SK-N-SH (cell line): ENCODE data around the gene CFAP299. TPM values are rescaled to one million over a fixed set of nuclear protein-coding genes. Genes with fewer than 3 reads are reported as not detected.

ENCODE experiments used
- CTCF ChIA-PET: fragments of 300-600, 350-600 bp; formaldehyde crosslinking; extraction: SDS; loops from one replicate; lab custom pipeline; 2021; lab: Yijun Ruan, JAX
- POLR2A ChIA-PET: fragments of 350-600 bp; sonication (Branson Sonifier 250); formaldehyde crosslinking; extraction: SDS; loops from one replicate; lab custom pipeline; 2020; ENCODE audit warnings: antibody characterized with exemption, inconsistent platforms; lab: Yijun Ruan, JAX
- DNase-seq: peaks from one replicate; pipeline ENCODE4 v3.0.0; 2012
- H2AFZ ChIP-seq: fragments of 200-600 bp; sonication (generic); 2 replicates; pipeline ENCODE4 v1.8.1; 2016; ENCODE audit warnings: antibody characterized with exemption, mild to moderate bottlenecking, low read depth
- H3F3A ChIP-seq: fragments of 200-600 bp; sonication (generic); replicated peaks from 2 replicates; pipeline ENCODE3; 2016; ENCODE audit warnings: antibody characterized with exemption, mild to moderate bottlenecking; ENCODE audit not compliant: insufficient read depth
- H3K27ac ChIP-seq, 2 experiments: fragments of 200-500 bp in 1 of 2; fragments of 200-600 bp in 1 of 2; sonication (Bioruptor generic) in 1 of 2; sonication (generic), shearing (Covaris generic) in 1 of 2; 2 replicates each; pipeline versions ENCODE4 v1.5.1 to v1.6.1; 2014 to 2016; ENCODE audit warnings: low read depth in 2 of 2, inconsistent platforms in 1 of 2, low read length in 1 of 2, mild to moderate bottlenecking in 1 of 2, mixed read lengths in 1 of 2
- H3K27me3 ChIP-seq: fragments of 200-600 bp; sonication (generic), shearing (Covaris generic); 2 replicates; pipeline ENCODE4 v1.6.1; 2016; ENCODE audit warnings: mixed run types; ENCODE audit not compliant: insufficient read depth
- H3K36me3 ChIP-seq, 2 experiments: fragments of 200-500 bp in 1 of 2; fragments of 200-600 bp in 1 of 2; sonication (Bioruptor generic) in 1 of 2; sonication (generic) in 1 of 2; replicated peaks in 1 of 2; 2 replicates each; pipeline versions ENCODE3 to v1.5.1; 2014 to 2016; ENCODE audit warnings: low read length in 1 of 2, mild to moderate bottlenecking in 1 of 2; ENCODE audit not compliant: insufficient read depth in 2 of 2, control insufficient read depth in 1 of 2
- H3K4me1 ChIP-seq, 2 experiments: fragments of 200-500 bp in 1 of 2; fragments of 200-600 bp in 1 of 2; sonication (Bioruptor generic) in 1 of 2; sonication (generic), shearing (Covaris generic) in 1 of 2; 2 replicates each; pipeline versions ENCODE4 v1.5.1 to v1.6.1; 2014 to 2016; ENCODE audit warnings: low read depth in 1 of 2, low read length in 1 of 2, mixed run types in 1 of 2; ENCODE audit not compliant: insufficient read depth in 2 of 2, control insufficient read depth in 1 of 2
- H3K4me2 ChIP-seq: fragments of 200-600 bp; sonication (generic), shearing (Covaris generic); 2 replicates; pipeline ENCODE4 v1.6.1; 2017; ENCODE audit warnings: mixed run types
- H3K4me3 ChIP-seq, 2 experiments: fragments of 200-500 bp in 1 of 2; fragments of 200-600 bp in 1 of 2; sonication (Bioruptor generic) in 1 of 2; sonication (generic), shearing (Covaris generic) in 1 of 2; 2 replicates each; pipeline versions ENCODE4 v1.5.1 to v1.8.1; 2014 to 2016; ENCODE audit warnings: low read depth in 2 of 2, inconsistent platforms in 1 of 2, low read length in 1 of 2, mild to moderate bottlenecking in 1 of 2, mixed read lengths in 1 of 2, moderate library complexity in 1 of 2
- H3K79me2 ChIP-seq: fragments of 200-600 bp; sonication (generic); 2 replicates; pipeline ENCODE4 v1.8.1; 2017; ENCODE audit warnings: mild to moderate bottlenecking; ENCODE audit not compliant: insufficient read depth
- H3K9ac ChIP-seq: fragments of 200-600 bp; sonication (generic); 2 replicates; pipeline ENCODE4 v1.6.1; 2017; ENCODE audit warnings: mixed run types
- H3K9me2 ChIP-seq: fragments of 200-600 bp; sonication (generic); 2 replicates; pipeline ENCODE4 v1.6.1; 2017; ENCODE audit warnings: mixed run types
- H3K9me3 ChIP-seq: fragments of 200-600 bp; sonication (generic); 2 replicates; pipeline ENCODE4 v1.6.1; 2017; ENCODE audit warnings: mixed run types, mild to moderate bottlenecking, moderate library complexity
- H4K20me1 ChIP-seq: fragments of 200-600 bp; sonication (generic); 2 replicates; pipeline ENCODE4 v1.6.1; 2017; ENCODE audit warnings: mild to moderate bottlenecking, mixed run types; ENCODE audit not compliant: insufficient read depth
- CHD2 ChIP-seq: fragments of 150-350 bp; IDR thresholded peaks from 2 replicates; pipeline ENCODE4 v1.6.1; 2018; ENCODE audit warnings: low read length; ENCODE audit not compliant: partially characterized antibody
- CTCF ChIP-seq: fragments of 200-600 bp; sonication (generic); IDR thresholded peaks from 2 replicates; pipeline ENCODE4 v1.6.1; 2017; ENCODE audit warnings: antibody characterized with exemption, mild to moderate bottlenecking, moderate library complexity
- ELF1 ChIP-seq: IDR thresholded peaks from 2 replicates; pipeline ENCODE4 v1.4.0; 2012
- EP300 ChIP-seq, 2 experiments: IDR thresholded peaks; 2 replicates each; pipeline versions ENCODE4 v1.4.0 to v1.6.1; 2012; ENCODE audit warnings: borderline replicate concordance in 1 of 2, low read depth in 1 of 2, low read length in 1 of 2
- EZH2phosphoT487 ChIP-seq: fragments of 200-600 bp; sonication (generic); IDR thresholded peaks from 2 replicates; pipeline ENCODE4 v1.6.1; 2017; ENCODE audit warnings: low read depth, mixed run types, mild to moderate bottlenecking, antibody characterized with exemption, moderate library complexity, borderline replicate concordance
- FOSL2 ChIP-seq: IDR thresholded peaks from 2 replicates; pipeline ENCODE4 v1.4.0; 2012; ENCODE audit warnings: low read depth, mild to moderate bottlenecking, moderate library complexity, borderline replicate concordance
- FOXM1 ChIP-seq: IDR thresholded peaks from 2 replicates; pipeline ENCODE4 v1.4.0; 2012; ENCODE audit warnings: low read depth, mild to moderate bottlenecking
- GABPA ChIP-seq: IDR thresholded peaks from 2 replicates; pipeline ENCODE4 v1.4.0; 2012; ENCODE audit warnings: low read depth, mild to moderate bottlenecking
- JUND ChIP-seq: IDR thresholded peaks from 2 replicates; pipeline ENCODE4 v1.4.0; 2012
- MAX ChIP-seq: IDR thresholded peaks from 2 replicates; pipeline ENCODE4 v1.4.0; 2012; ENCODE audit warnings: low read depth
- MXI1 ChIP-seq: IDR thresholded peaks from 2 replicates; pipeline ENCODE4 v1.6.1; 2012; ENCODE audit warnings: mild to moderate bottlenecking, low read depth, low read length, improper control_type of control experiment
- NFIC ChIP-seq: IDR thresholded peaks from 2 replicates; pipeline ENCODE4 v1.4.0; 2012; ENCODE audit warnings: borderline replicate concordance
- NRF1 ChIP-seq: IDR thresholded peaks from 2 replicates; pipeline ENCODE4 v1.6.1; 2012; ENCODE audit warnings: low read depth, mild to moderate bottlenecking, low read length
- POLR2AphosphoS5 ChIP-seq: IDR thresholded peaks from 2 replicates; pipeline ENCODE4 v1.6.1; 2012; ENCODE audit warnings: low read depth, low read length
- RAD21 ChIP-seq: IDR thresholded peaks from 2 replicates; pipeline ENCODE4 v1.6.1; 2012; ENCODE audit warnings: mild to moderate bottlenecking, low read length
- RXRA ChIP-seq: IDR thresholded peaks from 2 replicates; pipeline ENCODE4 v1.4.0; 2012; ENCODE audit warnings: low read depth, mild to moderate bottlenecking, borderline replicate concordance
- SIN3A ChIP-seq: IDR thresholded peaks from 2 replicates; pipeline ENCODE4 v1.6.1; 2012; ENCODE audit warnings: low read depth, mild to moderate bottlenecking, low read length, moderate library complexity, borderline replicate concordance
- TAF1 ChIP-seq: IDR thresholded peaks from 2 replicates; pipeline ENCODE4 v1.6.1; 2012; ENCODE audit warnings: low read depth, mild to moderate bottlenecking, low read length, moderate library complexity, borderline replicate concordance
- TCF12 ChIP-seq: IDR thresholded peaks from 2 replicates; pipeline ENCODE4 v1.4.0; 2012
- TEAD4 ChIP-seq: IDR thresholded peaks from 2 replicates; pipeline ENCODE4 v1.4.0; 2012; ENCODE audit warnings: mild to moderate bottlenecking, borderline replicate concordance; ENCODE audit not compliant: insufficient read depth
- USF2 ChIP-seq: fragments of 150-350 bp; IDR thresholded peaks from 2 replicates; pipeline ENCODE4 v1.6.1; 2017; ENCODE audit warnings: antibody characterized with exemption, low read length, low read depth, borderline replicate concordance
- YY1 ChIP-seq: IDR thresholded peaks from 2 replicates; pipeline ENCODE4 v1.4.0; 2012; ENCODE audit warnings: low read depth, mild to moderate bottlenecking
- WGBS: methylation state at CpG from one replicate; pipeline ENCODE4 v1.1.6; 2017; ENCODE audit warnings: low lambda C conversion rate; 5-methylcytosine and 5-hydroxymethylcytosine counted together
- polyA plus RNA-seq, 3 experiments: library from polyadenylated mRNA; depleted of rRNA; stranded (reverse); fragments of >200 nt; gene quantifications; 2 replicates each; pipeline ENCODE4 v1.2.3, GENCODE V29; 2012

The CFAP299 gene
- polyA plus RNA-seq, 1 of the 3 experiments (the other 2 are of a cell fraction) = 1.2 TPM

GRCh38 chr4:80448056-80448455 lies 112.5 kb downstream of the CFAP299 start (continued):
- TF ChIP-seq MAX (no peak), CTCF (no peak), TAF1 (no peak), TCF12 (peak; percentile 40; the same call in 1 of the 2 replicates), ELF1 (no peak), RXRA (no peak)

- Histone ChIP-seq H3K4me2 (no peak overlapping the region), H3K9me3 (peaks cover 10% of the 10 kb centered on the region; the same call in 1 of the 2 replicates), H3F3A (peaks cover 5% of the 10 kb centered on the region), H3K79me2 (no peaks in the 10 kb centered on the region), H4K20me1 (no peaks in the 10 kb centered on the region), H3K36me3 (no peaks in the 10 kb centered on the region), H3K9me2 (no peaks in the 10 kb centered on the region), H3K4me3 (no peak overlapping the region), H3K27me3 (no peaks in the 10 kb centered on the region), H2AFZ (no peak overlapping the region), H3K27ac (no peak overlapping the region), H3K9ac (no peak overlapping the region), H3K4me1 (no peaks in the 10 kb centered on the region)
- ChIA-PET CTCF (interaction anchor here (0.8 to 1.1 kb wide), 2 partner anchors 9 to 618 kb away, joined by 3 read pairs; no protein-coding TSS in a partner anchor), POLR2A (no interaction called here)
- 76% methylated on average over 2 of the region's 2 CpGs for WGBS
- TF ChIP-seq EZH2phosphoT487 = no peak
- no peak for TF ChIP-seq MXI1
- TF ChIP-seq TCF12 = no peak
- no peak for TF ChIP-seq CHD2
- TF ChIP-seq USF2 = no peak
- no peak for TF ChIP-seq YY1
- no peak for TF ChIP-seq NRF1
- no peak for TF ChIP-seq POLR2AphosphoS5
- TF ChIP-seq FOSL2 = no peak
- no peak for TF ChIP-seq GABPA
- TF ChIP-seq TAF1 = no peak
- TF ChIP-seq SIN3A = no peak
- TF ChIP-seq FOXM1 = no peak
- TF ChIP-seq TEAD4 = no peak
- TF ChIP-seq RAD21 = no peak
- no peak for TF ChIP-seq NFIC
- TF ChIP-seq MAX = no peak
- no peak for TF ChIP-seq JUND
- TF ChIP-seq EP300 (IDR thresholded peaks at IDR 0.05; ENCODE audit: borderline replicate concordance in 1 of 2, low read depth in 1 of 2, low read length in 1 of 2) = no peak
- DNase-seq = no peak
Measured at GRCh38 chr4:80452055-80452454, 116.5 kb downstream of the CFAP299 start.
